Measurements from ENCODE around the gene PATE4.

Gene PATE4

GRCh38 chr11:125887373-125888324 is 54.5 kb downstream of the PATE4 start, which contains the start of gene HYLS1:
HYLS1 (plus strand) TSS chr11:125887668; CDS start chr11:125899369, 11,701 bp downstream.
- Histone ChIP-seq H3K4me1 (ENCODE audit: control insufficient read depth, insufficient read depth, low read length) (no peaks in the 10 kb centered on the region), H3K9me3 (ENCODE audit: control insufficient read depth, insufficient read depth, low read length) (no peaks in the 10 kb centered on the region; the same call in 1 of the 2 replicates), H3K27me3 (ENCODE audit: control insufficient read depth, insufficient read depth, low read length) (0 out of 2 replicates have a peak, but pooled peaks cover 3% of the 10 kb centered on the region), H3K4me3 (ENCODE audit: low read depth, low read length) (peak within 1 kb of the TSS; percentile 88), H3K27ac (ENCODE audit: low read depth, low read length) (peak within 1 kb of the TSS; percentile 81), H3K9ac (ENCODE audit: low read depth, low read length) (peak within 1 kb of the TSS; percentile 86), H3K36me3 (ENCODE audit: control insufficient read depth, insufficient read depth, low read length) (peaks cover 17% of the 10 kb centered on the region)
